Ishikawa (cell line): Measurements from ENCODE around the gene ASB13.

Experiments
- CEBPB ChIP-seq: IDR thresholded peaks from 2 replicates; pipeline ENCODE4 v1.6.1; 2012
- CREB1 ChIP-seq: IDR thresholded peaks from 2 replicates; pipeline ENCODE4 v1.6.1; 2012; ENCODE audit warnings: low read depth
- EGR1 ChIP-seq: IDR thresholded peaks from 2 replicates; pipeline ENCODE4 v1.6.1; 2012
- EP300 ChIP-seq: IDR thresholded peaks from 2 replicates; pipeline ENCODE4 v1.6.1; 2012; ENCODE audit warnings: borderline replicate concordance
- FOXM1 ChIP-seq: IDR thresholded peaks from 2 replicates; pipeline ENCODE4 v1.6.1; 2012; ENCODE audit warnings: low read depth, borderline replicate concordance
- NFIC ChIP-seq: IDR thresholded peaks from 2 replicates; pipeline ENCODE4 v1.6.1; 2012
- RAD21 ChIP-seq: IDR thresholded peaks from 2 replicates; pipeline ENCODE4 v1.6.1; 2012; ENCODE audit warnings: low read depth
- TAF1 ChIP-seq: IDR thresholded peaks from 2 replicates; pipeline ENCODE4 v1.6.1; 2012; ENCODE audit warnings: low read depth, mild to moderate bottlenecking
- TCF12 ChIP-seq: IDR thresholded peaks from 2 replicates; pipeline ENCODE4 v1.6.1; 2012; ENCODE audit warnings: low read depth
- TEAD4 ChIP-seq: IDR thresholded peaks from 2 replicates; pipeline ENCODE4 v1.6.1; 2012
- YY1 ChIP-seq: IDR thresholded peaks from 2 replicates; pipeline ENCODE4 v1.6.1; 2012; ENCODE audit warnings: low read depth
- ZBTB7A ChIP-seq: IDR thresholded peaks from 2 replicates; pipeline ENCODE4 v1.6.1; 2012; ENCODE audit warnings: low read depth
- TF ChIP-seq, protein P1 (sequence below): IDR thresholded peaks from 2 replicates; pipeline ENCODE4 v1.6.1; 2012
- TF ChIP-seq, protein P2 (sequence below): IDR thresholded peaks from 2 replicates; pipeline ENCODE4 v1.6.1; 2012; ENCODE audit warnings: low read depth, mild to moderate bottlenecking
- TF ChIP-seq, protein P3 (sequence below): IDR thresholded peaks from 2 replicates; pipeline ENCODE4 v1.6.1; 2012

The ASB13 gene

DNA sequence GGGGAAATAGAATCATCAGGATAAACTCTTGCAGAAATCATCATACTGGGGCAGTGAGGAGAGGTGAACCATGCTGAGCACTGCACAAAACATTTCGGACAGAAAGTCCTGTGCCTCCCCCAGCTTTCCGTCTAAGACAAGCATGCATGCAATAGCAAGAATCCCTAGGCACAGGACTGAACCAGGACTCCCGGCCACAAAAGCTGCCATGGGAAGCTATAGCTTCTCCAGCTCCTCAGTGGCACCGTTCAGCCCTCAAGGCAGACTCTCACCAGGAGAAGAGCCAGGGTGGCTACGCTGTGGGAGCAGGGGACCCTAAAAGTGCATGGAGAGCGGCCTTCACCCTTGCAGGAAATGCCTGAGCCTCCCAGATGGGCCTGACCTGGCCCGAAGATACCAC, 70.8 kb downstream of the ASB13 start:
- no peak for TF ChIP-seq ZBTB7A
- TF ChIP-seq, protein P1, sequence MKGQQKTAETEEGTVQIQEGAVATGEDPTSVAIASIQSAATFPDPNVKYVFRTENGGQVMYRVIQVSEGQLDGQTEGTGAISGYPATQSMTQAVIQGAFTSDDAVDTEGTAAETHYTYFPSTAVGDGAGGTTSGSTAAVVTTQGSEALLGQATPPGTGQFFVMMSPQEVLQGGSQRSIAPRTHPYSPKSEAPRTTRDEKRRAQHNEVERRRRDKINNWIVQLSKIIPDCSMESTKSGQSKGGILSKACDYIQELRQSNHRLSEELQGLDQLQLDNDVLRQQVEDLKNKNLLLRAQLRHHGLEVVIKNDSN: no peak
- TF ChIP-seq TCF12: no peak
- TF ChIP-seq EGR1: no peak
- TF ChIP-seq, protein P2, sequence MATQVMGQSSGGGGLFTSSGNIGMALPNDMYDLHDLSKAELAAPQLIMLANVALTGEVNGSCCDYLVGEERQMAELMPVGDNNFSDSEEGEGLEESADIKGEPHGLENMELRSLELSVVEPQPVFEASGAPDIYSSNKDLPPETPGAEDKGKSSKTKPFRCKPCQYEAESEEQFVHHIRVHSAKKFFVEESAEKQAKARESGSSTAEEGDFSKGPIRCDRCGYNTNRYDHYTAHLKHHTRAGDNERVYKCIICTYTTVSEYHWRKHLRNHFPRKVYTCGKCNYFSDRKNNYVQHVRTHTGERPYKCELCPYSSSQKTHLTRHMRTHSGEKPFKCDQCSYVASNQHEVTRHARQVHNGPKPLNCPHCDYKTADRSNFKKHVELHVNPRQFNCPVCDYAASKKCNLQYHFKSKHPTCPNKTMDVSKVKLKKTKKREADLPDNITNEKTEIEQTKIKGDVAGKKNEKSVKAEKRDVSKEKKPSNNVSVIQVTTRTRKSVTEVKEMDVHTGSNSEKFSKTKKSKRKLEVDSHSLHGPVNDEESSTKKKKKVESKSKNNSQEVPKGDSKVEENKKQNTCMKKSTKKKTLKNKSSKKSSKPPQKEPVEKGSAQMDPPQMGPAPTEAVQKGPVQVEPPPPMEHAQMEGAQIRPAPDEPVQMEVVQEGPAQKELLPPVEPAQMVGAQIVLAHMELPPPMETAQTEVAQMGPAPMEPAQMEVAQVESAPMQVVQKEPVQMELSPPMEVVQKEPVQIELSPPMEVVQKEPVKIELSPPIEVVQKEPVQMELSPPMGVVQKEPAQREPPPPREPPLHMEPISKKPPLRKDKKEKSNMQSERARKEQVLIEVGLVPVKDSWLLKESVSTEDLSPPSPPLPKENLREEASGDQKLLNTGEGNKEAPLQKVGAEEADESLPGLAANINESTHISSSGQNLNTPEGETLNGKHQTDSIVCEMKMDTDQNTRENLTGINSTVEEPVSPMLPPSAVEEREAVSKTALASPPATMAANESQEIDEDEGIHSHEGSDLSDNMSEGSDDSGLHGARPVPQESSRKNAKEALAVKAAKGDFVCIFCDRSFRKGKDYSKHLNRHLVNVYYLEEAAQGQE: no peak
- TF ChIP-seq CREB1: no peak
- TF ChIP-seq FOXM1: no peak
- TF ChIP-seq, protein P3, sequence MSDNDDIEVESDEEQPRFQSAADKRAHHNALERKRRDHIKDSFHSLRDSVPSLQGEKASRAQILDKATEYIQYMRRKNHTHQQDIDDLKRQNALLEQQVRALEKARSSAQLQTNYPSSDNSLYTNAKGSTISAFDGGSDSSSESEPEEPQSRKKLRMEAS: no peak
- TF ChIP-seq EP300: no peak
- TF ChIP-seq TEAD4: no peak
- no peak for TF ChIP-seq RAD21
- TF ChIP-seq YY1: no peak

DNA sequence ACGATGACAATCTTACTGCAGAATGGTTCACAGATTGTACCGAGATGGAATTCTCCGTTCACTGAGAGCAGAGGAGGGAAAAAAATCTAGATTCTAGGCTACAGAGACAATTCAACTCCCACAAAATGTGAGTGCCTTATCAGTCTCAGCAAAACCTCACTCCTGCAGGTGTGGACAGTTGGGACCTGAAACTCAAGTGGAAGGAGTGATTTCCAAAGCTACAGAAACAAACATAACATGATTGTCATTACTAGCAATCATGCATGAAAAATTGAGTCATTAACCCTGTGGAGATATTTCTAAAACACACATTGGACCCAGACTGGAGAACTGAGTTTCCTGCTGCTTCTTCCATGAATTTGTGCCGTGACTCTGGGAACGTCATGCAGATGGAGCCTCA, 71.3 kb downstream of the ASB13 start:
- TF ChIP-seq NFIC: no peak
- TF ChIP-seq, protein P2: no peak
- TF ChIP-seq, protein P3: no peak
- no peak for TF ChIP-seq CREB1
- TF ChIP-seq FOXM1: no peak
- no peak for TF ChIP-seq RAD21
- TF ChIP-seq CEBPB: no peak
- no peak for TF ChIP-seq TAF1
- TF ChIP-seq, protein P1: no peak
- no peak for TF ChIP-seq ZBTB7A

DNA sequence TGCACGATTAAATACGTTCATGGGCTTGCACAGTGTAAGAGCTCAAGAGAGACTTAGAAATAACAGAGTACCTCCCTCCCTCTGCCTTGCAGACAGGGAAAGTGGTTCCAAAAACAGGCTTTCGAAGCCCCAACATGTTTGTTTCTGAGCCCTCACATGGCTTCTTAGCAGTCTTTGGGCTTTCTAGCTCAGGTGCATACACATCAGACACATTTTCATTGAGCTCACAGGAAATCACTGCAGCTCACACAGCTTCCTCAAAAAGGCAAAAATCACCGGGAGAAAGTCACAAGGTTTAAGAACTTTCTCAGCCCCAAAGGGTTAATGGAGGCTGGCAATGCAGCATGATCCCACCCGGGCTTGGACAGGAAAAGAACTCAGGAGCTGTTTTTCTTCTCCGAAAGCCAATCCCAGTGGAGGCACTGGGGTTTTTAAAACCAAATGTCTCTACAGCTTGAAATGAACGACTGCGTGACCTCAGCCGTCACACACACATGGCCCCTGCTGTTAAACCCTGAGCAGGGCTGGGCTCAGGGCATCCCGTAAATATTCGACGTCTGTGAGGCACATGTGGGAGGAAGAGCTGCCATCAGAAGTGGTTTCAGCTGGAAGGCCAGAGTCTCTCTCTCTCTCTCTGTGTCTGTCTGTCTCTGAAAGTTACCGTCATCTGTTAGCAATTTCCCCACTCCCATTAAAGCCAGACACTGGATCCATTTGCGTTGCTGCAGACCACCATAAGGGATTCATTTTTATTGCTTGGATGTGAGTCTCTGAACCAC, 71.9 kb downstream of the ASB13 start:
- TF ChIP-seq TEAD4: no peak

DNA sequence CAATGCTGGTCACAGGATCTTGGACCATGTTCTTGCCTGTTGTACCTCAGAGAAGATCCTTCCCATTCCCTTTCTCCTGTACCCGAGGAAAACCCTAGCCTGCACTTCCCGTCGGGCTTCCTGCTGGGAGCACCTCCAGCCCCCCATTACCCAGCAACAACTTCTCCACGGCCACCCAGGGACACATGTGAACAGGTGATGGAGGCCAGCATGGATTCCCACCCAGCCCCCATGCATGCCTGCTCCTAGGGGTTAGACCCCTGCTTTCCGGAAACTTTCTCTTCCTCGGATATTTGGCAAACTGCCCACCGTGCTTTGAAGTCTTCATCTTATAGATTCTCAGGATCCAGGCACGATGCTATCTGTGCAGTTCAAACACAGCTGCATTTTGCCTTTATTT, 74.3 kb downstream of the ASB13 start:
- no peak for TF ChIP-seq YY1
- TF ChIP-seq CEBPB: no peak
- TF ChIP-seq TAF1: no peak
- TF ChIP-seq EGR1: no peak
- no peak for TF ChIP-seq NFIC
- TF ChIP-seq, protein P1: no peak
- no peak for TF ChIP-seq TCF12
- TF ChIP-seq TEAD4: no peak

DNA sequence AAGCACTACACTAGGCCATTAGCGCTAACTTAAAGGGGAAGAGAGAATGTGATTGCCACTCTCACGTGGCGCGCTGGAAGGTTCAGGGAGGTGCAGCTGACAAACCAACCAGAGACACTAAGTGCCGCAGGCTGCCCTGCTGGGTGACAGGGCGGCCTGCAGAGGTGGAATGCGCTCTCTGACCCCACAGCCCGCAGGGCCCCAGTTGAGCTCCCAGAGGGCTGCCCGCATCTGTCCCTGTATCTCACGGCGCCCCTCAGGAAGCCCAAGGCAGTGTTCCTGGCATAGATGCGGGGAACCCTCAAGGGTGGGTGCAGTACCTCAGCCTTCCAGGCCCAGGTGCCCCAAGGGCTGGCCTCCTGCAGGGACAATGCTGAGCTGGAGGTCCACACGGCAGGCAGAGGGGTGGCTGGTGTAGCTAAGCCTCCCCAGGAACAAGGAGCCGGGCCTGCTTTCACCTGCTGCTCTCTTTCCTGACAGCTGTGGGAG, 75.0 kb downstream of the ASB13 start:
- TF ChIP-seq, protein P2: no peak
- TF ChIP-seq NFIC: no peak
- TF ChIP-seq EP300: no peak
- no peak for TF ChIP-seq FOXM1
- TF ChIP-seq YY1: no peak
- TF ChIP-seq CREB1: no peak
- no peak for TF ChIP-seq CEBPB
- TF ChIP-seq, protein P1: no peak
- no peak for TF ChIP-seq RAD21
- TF ChIP-seq ZBTB7A: no peak
- TF ChIP-seq, protein P3: no peak
- TF ChIP-seq EGR1: no peak
- no peak for TF ChIP-seq TEAD4
- no peak for TF ChIP-seq TAF1
- no peak for TF ChIP-seq TCF12
